Natural killer cell treated with Interleukin-12 subunit alpha and Interleukin-12 subunit beta and Interleukin-15 and Interleukin-18, amount 100 ng/mL, for 72 hours (primary cell): ENCODE data around the gene FBXO36. TPM values are rescaled to one million over a fixed set of nuclear protein-coding genes. Genes with fewer than 3 reads are reported as not detected.
"Not testable (repeated sequence)": the region's sequence is repeated elsewhere in the genome, so short reads cannot be mapped to it uniquely, and the experiment has no call there.

Experiments used
- ATAC-seq, 2 donors: fragments of 150-1000 bp; cut with Tn5 transposase in 1 of 2; sonication (Bioruptor Pico), chemical (Tn5 transposase) in 1 of 2; 2 replicates each; pipeline ENCODE4 v1.10.0; 2021
- DNase-seq: peaks from one replicate; pipeline ENCODE4 v3.0.0; 2022; ENCODE audit warnings: low spot score
- H3K27ac Mint-ChIP-seq, 2 donors: 1 replicate in 1 of 2; 2 replicates in 1 of 2; pipeline ENCODE4 v1.8.0; 2022; ENCODE audit warnings: mixed read lengths in 2 of 2, mild to moderate bottlenecking in 1 of 2, moderate library complexity in 1 of 2
- H3K27me3 Mint-ChIP-seq, 2 donors: 1 replicate in 1 of 2; 2 replicates in 1 of 2; pipeline ENCODE4 v1.8.0; 2022; ENCODE audit warnings: mixed read lengths in 2 of 2
- H3K36me3 Mint-ChIP-seq: one replicate; pipeline ENCODE4 v1.8.0; 2022; ENCODE audit warnings: mixed read lengths
- H3K4me1 Mint-ChIP-seq, 2 donors: 1 replicate in 1 of 2; 2 replicates in 1 of 2; pipeline ENCODE4 v1.8.0; 2022; ENCODE audit warnings: low read depth in 2 of 2, mixed read lengths in 2 of 2, mild to moderate bottlenecking in 1 of 2
- H3K4me3 Mint-ChIP-seq: one replicate; pipeline ENCODE4 v1.8.0; 2022; ENCODE audit warnings: mixed read lengths
- H3K9me3 Mint-ChIP-seq: 2 replicates; pipeline ENCODE4 v1.8.0; 2022; ENCODE audit warnings: mixed read lengths
- total RNA-seq, 2 donors: library from RNA; stranded (reverse); gene quantifications; one replicate each; pipeline ENCODE4 v1.2.3, GENCODE V29; 2022

The FBXO36 gene
- total RNA-seq, 2 donors from 2014 or later = 0.36 to 0.67 TPM

DNA sequence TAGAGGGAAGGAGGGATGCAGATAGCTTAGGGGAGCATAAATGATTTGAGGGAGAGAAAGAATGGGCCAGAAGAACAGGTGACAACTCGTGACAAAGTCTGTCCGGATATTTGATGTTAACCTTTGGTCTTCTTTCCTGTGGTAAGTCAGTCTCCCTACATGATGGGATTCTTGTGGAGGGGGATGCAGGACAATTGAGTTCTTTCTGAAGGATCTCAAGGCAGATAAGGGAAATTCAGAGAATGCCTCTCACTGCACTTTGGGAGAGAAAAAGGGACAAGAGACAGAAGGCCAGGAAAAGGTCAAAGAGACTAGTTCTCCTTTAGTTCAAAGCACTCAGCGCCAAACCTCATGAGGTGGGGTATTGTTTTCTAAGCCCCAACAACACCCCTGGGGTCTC is 34.2 kb downstream of the FBXO36 start:
- Mint-ChIP-seq H3K36me3 (no peaks in the 10 kb centered on the region), H3K9me3 (no peaks in the 10 kb centered on the region), H3K27me3 (no peaks in the 10 kb centered on the region), H3K27ac (no peak overlapping the region), H3K4me3 (no peak overlapping the region), H3K4me1 (no peaks in the 10 kb centered on the region)
- ATAC-seq (no peak), DNase-seq (no peak)

DNA sequence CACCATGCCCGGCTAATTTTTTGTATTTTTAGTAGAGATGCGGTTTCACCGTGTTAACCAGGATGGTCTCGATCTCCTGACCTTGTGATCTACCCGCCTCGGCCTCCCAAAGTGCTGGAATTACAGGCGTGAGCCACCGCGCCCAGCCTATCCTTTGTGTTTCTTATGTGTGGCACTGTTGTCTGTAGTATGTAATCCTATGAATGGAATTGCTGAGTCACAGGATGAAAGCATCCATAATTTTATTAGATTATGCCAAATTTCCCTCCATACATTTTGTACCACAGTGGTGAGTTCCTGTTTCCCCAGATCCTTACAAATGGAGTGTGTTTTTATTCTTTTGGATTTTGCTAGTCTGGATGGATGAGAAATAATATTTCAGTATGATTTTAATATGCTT is 41.3 kb downstream of the FBXO36 start:
- H3K27ac Mint-ChIP-seq, ATAC-seq, H3K4me1 Mint-ChIP-seq, DNase-seq, H3K4me3 Mint-ChIP-seq, H3K27me3 Mint-ChIP-seq, H3K36me3 Mint-ChIP-seq, H3K9me3 Mint-ChIP-seq: not testable (repeated sequence)

DNA sequence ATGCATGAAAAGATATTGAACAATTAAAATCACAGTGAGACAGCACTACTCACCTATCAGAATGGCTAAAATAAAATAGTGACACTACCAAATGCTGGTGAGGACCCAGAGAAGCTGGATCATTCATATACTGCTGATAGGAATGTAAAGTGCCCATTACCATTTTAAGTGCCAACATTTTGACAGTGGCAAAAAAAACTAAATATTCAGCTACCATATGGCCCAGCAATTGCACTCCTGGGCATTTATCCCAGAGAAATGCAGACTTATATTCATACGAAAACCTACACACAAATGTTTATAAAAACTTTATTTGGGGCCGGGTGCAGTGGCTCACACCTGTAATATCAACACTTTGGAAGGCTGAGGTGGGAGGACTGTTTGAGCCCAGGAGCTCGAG is 47.6 kb downstream of the FBXO36 start:
- DNase-seq (no peak), ATAC-seq (no peak)
- Mint-ChIP-seq H3K27ac (no peak overlapping the region), H3K4me1 (no peaks in the 10 kb centered on the region), H3K27me3 (no peaks in the 10 kb centered on the region), H3K36me3 (no peaks in the 10 kb centered on the region), H3K4me3 (no peak overlapping the region), H3K9me3 (no peaks in the 10 kb centered on the region)

DNA sequence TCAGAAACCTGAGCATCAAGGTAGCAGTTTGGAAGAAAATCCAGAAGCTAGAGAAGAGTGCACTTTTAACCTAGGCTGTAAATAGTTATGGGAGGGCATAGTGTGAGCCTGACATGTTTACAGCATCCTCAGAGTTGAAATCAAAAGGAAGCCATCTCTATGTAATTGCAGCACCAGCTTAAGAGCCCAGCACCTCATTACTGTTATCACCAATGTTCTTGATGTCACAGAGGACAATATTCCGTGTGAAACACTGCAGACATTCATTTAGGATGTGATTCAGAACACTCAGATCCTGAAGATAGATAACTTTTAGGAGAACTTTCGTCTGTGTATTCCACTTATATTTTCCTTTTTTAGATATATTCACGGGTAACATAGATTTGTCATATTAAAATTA is 48.1 kb downstream of the FBXO36 start:
- DNase-seq (no peak), ATAC-seq (no peak)
- Mint-ChIP-seq H3K9me3 (no peaks in the 10 kb centered on the region), H3K4me1 (no peaks in the 10 kb centered on the region), H3K27me3 (no peaks in the 10 kb centered on the region), H3K27ac (no peak overlapping the region), H3K36me3 (no peaks in the 10 kb centered on the region), H3K4me3 (no peak overlapping the region)

DNA sequence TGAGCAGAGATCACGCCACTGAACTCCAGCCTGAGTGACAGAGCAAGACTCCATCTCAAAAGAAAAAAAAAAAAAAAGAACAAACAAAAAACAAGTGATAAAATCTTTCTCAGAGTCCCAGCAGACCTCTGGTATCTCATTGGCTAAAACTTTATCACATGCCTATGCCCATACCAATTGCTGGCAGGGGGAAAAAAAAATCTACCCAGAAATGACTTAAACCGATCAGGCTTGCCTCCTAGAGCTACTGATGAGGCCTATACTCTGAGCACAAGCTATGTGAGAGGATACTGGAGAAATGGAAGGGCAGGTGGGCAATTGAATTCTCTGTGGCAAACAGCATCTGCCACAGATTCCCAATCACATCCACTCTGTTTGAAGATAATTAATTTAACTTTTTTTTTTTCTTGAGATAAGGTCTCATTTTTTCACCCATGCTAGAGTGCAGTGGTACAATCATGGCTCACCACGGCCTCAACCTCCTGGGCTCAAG is 49.0 kb downstream of the FBXO36 start:
- Mint-ChIP-seq H3K9me3 (no peaks in the 10 kb centered on the region), H3K27ac (no peak overlapping the region), H3K4me1 (no peaks in the 10 kb centered on the region), H3K36me3 (no peaks in the 10 kb centered on the region), H3K4me3 (no peak overlapping the region), H3K27me3 (no peaks in the 10 kb centered on the region)
- ATAC-seq (no peak), DNase-seq (no peak)

DNA sequence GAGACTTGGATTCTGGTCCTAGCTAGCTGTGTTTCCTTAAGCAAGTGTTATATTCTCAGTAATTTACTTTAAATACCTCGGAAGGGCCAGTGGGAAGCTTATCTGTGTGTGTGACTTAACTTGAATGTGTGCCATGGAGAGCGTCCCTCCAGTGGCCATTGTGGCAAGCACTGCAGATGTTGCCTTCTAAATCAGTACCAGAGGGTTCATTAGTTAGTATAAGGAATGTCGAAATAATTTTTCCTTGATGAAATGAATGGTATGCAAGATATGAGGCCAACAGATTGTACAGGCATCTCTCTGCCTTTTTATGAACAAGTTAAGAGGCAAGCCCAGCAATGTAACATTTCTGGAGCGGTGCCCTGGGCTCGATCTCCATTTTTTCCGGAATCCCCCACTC is 52.0 kb downstream of the FBXO36 start:
- H3K27ac Mint-ChIP-seq = no peak overlapping the region
- no peaks in the 10 kb centered on the region for H3K36me3 Mint-ChIP-seq
- DNase-seq (no peak), ATAC-seq (no peak)
- no peaks in the 10 kb centered on the region for H3K9me3 Mint-ChIP-seq
- H3K4me1 Mint-ChIP-seq = no peaks in the 10 kb centered on the region
- H3K4me3 Mint-ChIP-seq = no peak overlapping the region
- no peaks in the 10 kb centered on the region for H3K27me3 Mint-ChIP-seq

DNA sequence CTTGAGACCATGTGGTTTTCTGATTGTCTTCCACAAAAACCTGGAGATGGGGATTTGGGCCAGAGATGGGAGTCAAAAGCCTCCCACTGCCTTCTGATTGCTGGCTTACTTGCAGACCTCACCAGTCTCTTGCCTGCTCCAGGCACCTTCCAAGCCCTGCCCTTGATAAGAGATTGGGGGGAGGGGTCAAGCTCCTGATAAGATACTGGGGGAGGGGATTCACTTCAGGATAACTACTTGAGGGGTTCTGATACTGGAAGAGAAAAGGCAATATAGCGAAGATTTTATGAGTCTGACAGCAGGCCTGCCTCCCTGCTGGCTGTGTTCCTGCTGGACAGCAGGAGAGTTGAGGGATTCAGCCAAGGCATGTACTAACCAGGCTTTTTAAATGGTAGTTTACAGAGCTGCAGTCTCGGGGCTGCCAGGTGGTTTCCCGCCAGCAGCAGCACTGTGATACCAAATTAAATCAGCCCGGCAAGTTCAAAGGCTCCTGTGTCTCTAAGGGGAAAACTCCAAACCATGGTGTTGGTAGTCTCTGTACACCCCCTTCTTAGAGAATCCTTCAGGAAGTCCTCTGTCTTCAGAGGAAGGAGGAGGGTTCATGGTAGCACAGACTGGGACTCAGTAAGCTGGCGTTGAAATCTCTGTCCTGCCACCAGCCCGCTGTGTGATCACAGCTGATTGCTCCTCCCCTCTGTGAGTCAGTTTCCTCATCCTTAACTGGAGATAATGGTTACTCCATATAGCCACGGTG is 58.3 kb downstream of the FBXO36 start:
- H3K36me3 Mint-ChIP-seq = no peaks in the 10 kb centered on the region
- DNase-seq = no peak

DNA sequence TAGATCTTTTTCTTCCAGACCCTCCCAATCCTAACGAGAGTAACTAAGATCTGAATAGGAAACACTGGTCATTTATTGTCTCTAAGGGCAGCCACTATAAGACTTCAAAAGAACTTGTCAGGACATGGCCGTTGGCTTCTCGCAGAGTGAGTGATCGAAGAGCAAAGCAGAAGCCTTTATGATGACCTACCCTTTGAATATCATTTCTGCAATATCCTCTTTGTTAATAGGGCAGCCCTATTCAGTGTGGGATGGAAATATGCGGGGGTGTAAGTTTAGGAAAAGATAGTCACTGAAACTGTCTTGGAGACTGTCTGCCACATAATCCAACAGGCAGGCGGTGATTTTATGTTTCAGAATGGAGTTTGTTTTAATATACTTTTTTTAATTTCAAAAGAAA is 70.9 kb downstream of the FBXO36 start:
- Mint-ChIP-seq H3K36me3 (no peaks in the 10 kb centered on the region), H3K27ac (no peak overlapping the region), H3K27me3 (no peaks in the 10 kb centered on the region), H3K4me3 (no peak overlapping the region), H3K9me3 (no peaks in the 10 kb centered on the region), H3K4me1 (no peaks in the 10 kb centered on the region)
- no peak for DNase-seq
- no peak for ATAC-seq

More for the DNA sequence above, 58.3 kb downstream of the FBXO36 start:
- H3K4me3 Mint-ChIP-seq = peak overlapping the region; percentile 45
- H3K27ac Mint-ChIP-seq = peak overlapping the region; percentile 23 to 25
- peaks cover 0 to 4% of the 10 kb centered on the region in 2 donors for H3K4me1 Mint-ChIP-seq
- peak; percentile 56 to 75 for ATAC-seq
- no peaks in the 10 kb centered on the region for H3K9me3 Mint-ChIP-seq
- H3K27me3 Mint-ChIP-seq = no peaks in the 10 kb centered on the region

DNA sequence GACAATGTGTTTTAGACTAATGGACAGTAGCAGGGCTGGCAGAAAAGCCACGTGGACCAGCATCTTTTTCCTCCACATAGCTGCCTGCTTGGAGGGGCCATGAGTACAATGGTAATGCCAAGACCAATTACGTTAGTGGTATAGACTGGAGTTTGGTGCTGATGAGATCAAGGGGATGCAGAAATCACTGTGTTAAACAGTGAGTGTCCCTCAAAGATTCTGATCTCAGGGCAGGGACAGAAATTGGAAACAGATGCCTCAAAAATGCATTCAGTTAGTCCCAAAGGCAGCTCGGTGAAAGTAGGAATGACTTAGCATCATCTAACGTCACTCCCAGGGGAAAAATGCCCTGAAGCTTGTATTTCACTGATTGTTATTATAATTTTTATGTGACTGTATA is 74.0 kb downstream of the FBXO36 start:
- ATAC-seq (no peak), DNase-seq (no peak)
- H3K36me3 Mint-ChIP-seq = no peaks in the 10 kb centered on the region
- no peak overlapping the region for H3K27ac Mint-ChIP-seq
- H3K4me3 Mint-ChIP-seq = no peak overlapping the region
- peaks cover 3 to 7% of the 10 kb centered on the region in 2 donors for H3K4me1 Mint-ChIP-seq
- H3K9me3 Mint-ChIP-seq = no peaks in the 10 kb centered on the region
- H3K27me3 Mint-ChIP-seq = no peaks in the 10 kb centered on the region

DNA sequence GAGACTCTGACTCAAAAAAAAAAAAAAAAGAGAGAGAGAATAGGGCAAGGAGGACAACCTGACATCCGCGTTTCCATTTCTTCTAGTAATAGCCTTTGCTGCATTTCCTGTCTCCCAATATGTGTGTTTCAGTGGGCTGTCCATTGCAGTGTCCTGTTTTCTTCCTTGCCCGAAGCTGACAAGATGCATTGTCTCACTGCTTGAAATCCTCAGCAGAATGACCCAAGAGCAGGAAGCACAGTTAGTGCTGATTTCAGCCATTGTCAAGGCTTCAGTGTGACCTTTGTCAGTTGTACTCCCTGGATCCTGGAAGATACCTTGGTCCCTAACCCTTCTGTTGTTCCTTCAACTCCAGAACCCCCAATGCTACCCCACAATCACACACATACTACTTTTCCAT is 75.3 kb downstream of the FBXO36 start:
- ATAC-seq (no peak), DNase-seq (no peak)
- no peaks in the 10 kb centered on the region for H3K36me3 Mint-ChIP-seq
- H3K4me1 Mint-ChIP-seq = peaks cover 3 to 7% of the 10 kb centered on the region in 2 donors
- H3K4me3 Mint-ChIP-seq = no peak overlapping the region
- no peaks in the 10 kb centered on the region for H3K27me3 Mint-ChIP-seq
- H3K9me3 Mint-ChIP-seq = no peaks in the 10 kb centered on the region
- no peak overlapping the region for H3K27ac Mint-ChIP-seq

DNA sequence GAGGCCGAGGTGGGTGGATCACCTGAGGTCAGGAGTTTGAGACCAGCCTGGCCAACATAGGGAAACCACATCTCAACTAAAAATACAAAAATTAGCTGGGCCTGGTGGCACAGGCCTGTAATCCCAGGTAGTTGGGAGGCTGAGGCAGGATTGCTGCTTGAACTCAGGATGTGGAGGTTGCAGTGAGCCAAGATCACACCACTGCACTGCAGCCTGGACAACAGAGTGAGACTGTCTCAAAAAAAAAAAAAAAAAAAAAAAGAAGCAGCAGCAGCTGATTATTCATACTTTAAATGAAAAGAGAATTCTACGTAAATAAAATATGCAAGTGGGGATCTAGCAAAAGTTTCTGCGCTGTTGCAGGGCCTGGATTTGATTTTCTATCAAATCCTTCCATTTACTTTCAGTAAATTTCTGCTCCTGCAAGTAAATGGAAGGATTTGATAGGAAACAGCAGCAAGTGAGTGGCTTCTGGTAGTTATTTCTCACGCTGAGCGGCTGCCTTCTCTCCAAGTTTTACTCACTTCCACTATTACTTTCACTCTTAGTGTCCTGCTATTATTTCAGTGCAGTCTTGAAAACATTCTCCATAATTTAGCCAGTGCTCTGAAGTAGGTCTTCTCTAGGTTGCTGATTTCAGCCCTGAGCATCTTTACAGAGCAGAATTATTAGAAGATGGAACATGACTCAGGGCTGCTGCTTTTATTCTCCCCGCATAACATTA is 78.0 kb downstream of the FBXO36 start:
- Mint-ChIP-seq H3K27me3 (no peaks in the 10 kb centered on the region), H3K9me3 (no peaks in the 10 kb centered on the region), H3K36me3 (no peaks in the 10 kb centered on the region), H3K27ac (peak overlapping the region; percentile 18 to 50), H3K4me3 (peak overlapping the region; percentile 57), H3K4me1 (peaks cover 3 to 7% of the 10 kb centered on the region in 2 donors)
- ATAC-seq (peak; percentile 81 to 87), DNase-seq (no peak)

DNA sequence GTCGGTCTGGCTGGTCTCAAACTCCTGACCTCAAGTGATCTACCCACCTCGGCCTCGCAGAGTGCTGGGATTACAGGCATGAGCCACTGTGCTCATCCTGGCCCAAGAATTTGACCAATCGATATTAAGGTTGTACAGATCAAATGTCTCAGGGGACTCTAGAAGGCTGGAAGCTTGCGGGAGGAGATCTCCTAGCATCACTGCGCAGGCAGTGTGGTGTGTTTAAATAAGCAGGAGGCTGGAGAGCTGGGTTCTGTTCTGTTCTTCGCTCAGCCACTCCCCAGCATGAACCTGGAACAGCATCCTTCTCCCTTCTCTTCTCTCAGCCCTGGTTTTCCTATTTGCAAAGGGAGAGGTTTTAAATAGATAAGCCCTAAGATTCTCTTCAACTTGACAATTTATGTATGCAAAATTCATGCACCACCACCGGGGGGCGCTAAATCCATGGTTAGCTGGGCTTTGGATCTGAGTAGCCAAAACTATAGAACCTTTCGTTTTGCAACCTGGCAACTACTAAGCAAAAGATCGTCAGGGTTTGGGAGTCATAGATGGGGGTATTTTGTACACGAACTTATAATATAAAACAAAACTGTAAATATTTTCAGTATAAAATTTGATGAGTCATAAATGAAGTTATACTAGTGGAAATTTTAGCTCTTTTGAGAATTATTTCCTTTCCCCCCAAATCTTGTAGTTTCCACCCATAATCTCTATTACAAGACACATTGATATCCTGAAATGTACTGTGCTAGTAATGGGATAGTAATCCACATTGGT is 85.8 kb downstream of the FBXO36 start:
- H3K9me3 Mint-ChIP-seq = no peaks in the 10 kb centered on the region
- H3K27me3 Mint-ChIP-seq = no peaks in the 10 kb centered on the region
- no peaks in the 10 kb centered on the region for H3K36me3 Mint-ChIP-seq
- ATAC-seq = peak; percentile 44 to 68
- H3K4me3 Mint-ChIP-seq = no peak overlapping the region
- H3K4me1 Mint-ChIP-seq = peaks cover 3 to 13% of the 10 kb centered on the region in 2 donors
- peak overlapping the region in 1 of 2 donors; percentile 16 for H3K27ac Mint-ChIP-seq
- peak; percentile 75 for DNase-seq

DNA sequence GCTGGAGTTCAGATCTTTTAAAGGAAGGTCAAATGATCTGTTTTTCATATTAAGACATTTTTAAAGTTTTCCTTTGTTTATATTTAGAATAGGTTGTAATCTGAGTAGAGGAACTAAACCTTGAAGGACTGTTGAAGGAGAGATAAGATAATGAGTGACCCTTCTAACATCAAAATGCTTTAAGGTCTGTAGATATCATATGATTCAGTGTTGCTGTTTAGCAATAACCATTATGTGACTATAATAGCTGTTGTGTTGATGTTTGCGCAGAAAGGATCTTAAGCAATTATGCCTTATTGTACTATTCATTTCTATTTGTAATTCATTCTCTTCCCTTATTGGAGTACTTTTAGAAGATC is 86.4 kb downstream of the FBXO36 start:
- DNase-seq (no peak), ATAC-seq (no peak)
- Mint-ChIP-seq H3K36me3 (no peaks in the 10 kb centered on the region), H3K9me3 (no peaks in the 10 kb centered on the region), H3K4me1 (peaks cover 3 to 13% of the 10 kb centered on the region in 2 donors), H3K4me3 (no peak overlapping the region), H3K27me3 (no peaks in the 10 kb centered on the region), H3K27ac (peak overlapping the region in 1 of 2 donors; percentile 16)

DNA sequence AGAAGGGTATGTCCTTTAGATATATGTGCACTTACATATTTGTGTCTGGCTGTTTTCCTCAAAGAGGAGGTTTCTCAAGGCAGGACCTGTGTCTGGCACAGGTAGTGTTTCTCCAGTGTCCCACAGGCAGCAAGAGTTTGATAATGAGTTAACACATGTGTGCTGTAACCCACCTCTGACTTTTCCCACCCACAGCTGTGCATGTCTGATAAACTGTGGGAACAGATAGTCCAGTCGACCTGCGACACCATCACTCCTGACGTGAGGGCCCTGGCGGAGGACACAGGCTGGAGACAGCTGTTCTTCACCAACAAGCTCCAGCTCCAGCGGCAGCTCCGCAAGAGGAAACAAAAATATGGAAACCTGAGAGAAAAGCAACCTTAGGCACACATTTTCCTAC is 88.2 kb downstream of the FBXO36 start:
- Mint-ChIP-seq H3K4me3 (no peak overlapping the region), H3K4me1 (peaks cover 3 to 13% of the 10 kb centered on the region in 2 donors), H3K9me3 (no peaks in the 10 kb centered on the region), H3K27me3 (no peaks in the 10 kb centered on the region), H3K27ac (no peak overlapping the region), H3K36me3 (no peaks in the 10 kb centered on the region)
- ATAC-seq = no peak
- DNase-seq = no peak
